IPS-NIHi7 (cell line): Measurements from ENCODE around the gene ST8SIA6.
A peak's percentile ranks its signal among the peaks of the same experiment; 100 is the strongest.
"Not testable (repeated sequence)": the region's sequence is repeated elsewhere in the genome, so short reads cannot be mapped to it uniquely, and the experiment has no call there.

Source experiments
- DNase-seq: peaks from one replicate; pipeline ENCODE4 v3.0.0; 2012; ENCODE audit warnings: mixed read lengths; ENCODE audit errors: extremely low spot score

ST8SIA6 gene

DNA sequence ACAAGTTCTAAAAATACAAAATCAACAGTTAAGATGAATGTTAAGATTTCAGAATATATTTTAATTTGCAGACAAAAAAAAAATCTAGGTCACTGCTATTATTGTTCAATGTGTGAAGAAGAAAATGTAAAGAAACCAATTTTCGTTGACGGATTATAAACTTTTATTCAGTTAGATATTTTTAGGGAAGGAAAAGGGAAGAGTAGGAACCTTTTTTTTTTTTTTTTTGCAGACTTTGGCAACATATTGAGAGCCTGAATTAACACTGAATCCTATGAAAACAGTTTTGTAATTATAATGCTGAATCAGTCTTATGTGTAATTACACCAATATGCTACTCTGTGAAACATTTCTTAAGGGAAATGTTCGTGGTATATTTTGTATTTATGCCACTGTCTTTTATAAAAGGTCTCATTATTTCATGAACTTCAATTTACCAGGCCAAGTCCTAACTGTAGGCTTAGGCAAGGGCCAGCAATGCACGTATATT is 106.3 kb downstream of the ST8SIA6 start:
- DNase-seq = no peak

DNA sequence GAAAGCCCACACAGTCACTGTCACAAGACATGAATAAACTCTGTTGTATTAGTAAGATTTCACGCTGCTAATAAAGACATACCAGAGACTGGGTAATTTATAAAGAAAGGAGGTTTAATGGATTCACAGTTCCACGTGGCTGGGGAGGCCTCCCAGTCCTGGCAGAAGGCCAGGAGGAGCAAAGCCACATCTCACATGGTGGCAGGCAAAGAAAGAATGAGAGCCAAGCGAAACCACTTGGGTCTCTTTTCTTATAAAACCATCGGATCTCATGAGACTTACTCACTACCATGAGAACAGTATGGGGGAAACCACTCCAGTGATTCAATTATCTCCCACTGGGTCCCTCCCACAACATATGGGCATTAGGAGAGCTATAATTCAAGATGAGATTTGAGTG is 110.2 kb downstream of the ST8SIA6 start:
- no peak for DNase-seq

DNA sequence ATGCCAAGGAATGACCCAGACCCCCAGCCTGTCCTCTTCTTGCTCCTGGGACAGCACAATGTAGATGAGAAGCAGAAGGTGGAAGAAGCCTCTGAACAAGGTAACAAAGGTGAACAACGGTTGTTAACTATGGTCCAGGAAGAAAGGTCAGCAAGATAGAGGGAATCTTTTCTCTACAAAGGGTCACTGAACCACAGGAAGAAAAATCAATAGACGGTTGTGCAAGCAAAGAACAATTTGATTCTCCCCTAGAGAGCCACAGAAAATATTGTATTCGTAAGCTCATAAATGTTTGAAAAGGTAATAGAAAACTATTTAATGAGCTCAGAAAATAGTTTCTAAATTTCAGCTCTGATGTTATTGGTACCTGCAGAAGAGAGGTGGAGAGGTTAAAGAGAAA is 111.3 kb downstream of the ST8SIA6 start:
- DNase-seq = no peak

DNA sequence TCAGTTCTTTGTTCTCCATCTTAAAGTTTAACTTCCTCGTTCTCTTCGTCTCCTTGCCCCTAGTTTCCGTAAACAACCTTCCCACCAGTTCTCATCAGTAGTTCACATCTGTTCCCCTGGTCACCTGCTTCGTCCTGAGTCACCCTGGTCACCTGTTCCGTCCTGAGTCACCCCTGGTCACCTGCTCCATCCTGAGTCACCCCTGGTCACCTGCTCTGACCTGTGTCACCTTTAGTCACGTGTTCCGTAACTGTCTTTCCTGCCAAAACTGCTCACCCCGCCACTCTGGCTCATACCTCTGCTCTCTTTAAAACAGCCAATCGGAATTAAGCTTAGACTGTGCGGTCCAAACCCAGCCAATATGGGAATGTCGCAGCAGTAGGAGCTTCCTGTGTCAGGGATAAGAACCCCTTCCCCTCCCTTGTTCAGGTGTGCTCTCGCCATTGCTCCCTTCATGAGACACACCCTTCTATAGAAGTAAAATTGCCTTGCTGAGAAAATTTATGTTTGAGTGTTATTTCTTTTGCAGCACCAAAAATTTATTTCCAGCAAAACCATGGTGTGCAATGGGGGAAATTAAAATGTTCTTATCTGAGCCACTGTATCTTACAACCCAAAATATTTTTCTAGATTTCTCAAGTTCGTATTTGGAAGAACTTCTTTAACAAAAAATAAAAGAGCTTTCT is 114.1 kb downstream of the ST8SIA6 start:
- DNase-seq = no peak

DNA sequence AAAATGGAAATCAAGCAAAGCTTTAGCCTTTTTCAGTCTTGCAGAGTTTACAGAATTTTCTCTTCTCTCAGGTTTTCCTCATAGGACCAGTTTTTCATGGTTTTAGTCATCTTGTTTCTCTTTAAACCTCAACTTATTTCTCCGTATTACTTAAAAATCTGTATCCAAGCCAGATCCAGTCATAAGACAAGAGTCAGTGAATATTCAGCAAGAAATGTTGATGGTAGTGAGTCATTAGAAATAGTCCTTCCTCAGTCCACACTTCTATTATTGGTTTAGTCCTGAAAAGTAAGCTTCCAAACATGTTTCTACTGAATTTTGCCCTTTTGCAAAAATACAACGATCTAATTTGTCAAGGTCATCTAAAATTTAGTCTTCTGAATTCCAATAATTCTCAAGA is 119.3 kb downstream of the ST8SIA6 start:
- no peak for DNase-seq

DNA sequence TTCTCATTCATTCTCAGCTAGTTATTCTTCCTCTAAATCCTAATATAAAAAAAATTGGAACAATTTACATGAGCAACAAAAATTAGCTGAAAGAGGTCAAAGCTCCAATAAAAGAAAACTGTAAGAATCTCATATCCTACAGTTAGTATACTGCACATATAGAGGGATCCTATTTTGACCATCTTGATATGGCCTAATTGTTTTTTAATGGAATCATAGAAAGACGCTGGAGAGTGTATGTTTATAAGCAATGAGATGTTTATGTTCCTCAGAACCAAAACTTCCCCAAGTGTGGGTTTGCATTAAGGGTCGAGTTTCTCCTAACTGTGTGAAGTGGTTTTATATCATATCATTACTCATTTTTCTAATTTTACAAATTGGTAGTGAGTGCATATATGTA is 123.9 kb downstream of the ST8SIA6 start:
- no peak for DNase-seq

DNA sequence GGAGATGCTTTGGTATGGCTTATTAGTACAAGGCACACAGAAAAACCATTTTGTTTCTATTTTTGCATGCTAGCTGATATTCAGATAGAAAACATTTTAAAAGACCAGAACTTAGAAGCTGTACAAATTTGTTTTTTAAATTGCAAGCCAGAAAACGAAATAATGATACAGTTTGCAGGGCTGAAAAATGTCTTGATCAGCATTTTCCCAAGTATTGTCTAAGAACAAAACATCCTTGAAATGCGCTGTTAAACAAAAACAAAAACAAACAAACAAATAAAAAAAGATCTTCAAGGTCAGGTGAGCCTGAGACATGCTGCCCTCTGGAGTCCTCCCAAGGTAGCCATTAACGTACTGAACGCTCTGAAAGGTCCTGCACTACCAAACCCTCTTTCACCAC is 128.0 kb downstream of the ST8SIA6 start:
- DNase-seq = no peak

DNA sequence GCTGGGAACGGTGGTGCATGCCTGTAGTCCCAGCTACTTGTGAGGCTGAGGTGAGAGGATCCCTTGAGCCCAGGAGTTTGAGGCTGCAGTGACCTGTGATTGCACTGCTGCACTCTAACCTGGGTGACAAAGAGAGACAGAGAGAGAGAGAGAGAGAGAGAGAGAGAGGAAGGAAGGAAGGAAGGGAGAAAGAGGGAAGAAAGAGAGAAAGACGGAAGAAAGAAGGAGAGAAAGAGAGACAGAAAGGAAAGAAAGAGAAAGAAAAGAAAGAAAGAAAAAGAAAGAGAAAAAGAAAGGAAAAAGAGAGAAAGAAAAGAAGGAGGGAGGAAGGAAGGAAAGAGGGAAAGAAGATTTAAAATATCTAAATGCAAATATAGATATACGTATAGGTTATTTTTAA is 132.4 kb downstream of the ST8SIA6 start:
- not testable (repeated sequence) for DNase-seq

DNA sequence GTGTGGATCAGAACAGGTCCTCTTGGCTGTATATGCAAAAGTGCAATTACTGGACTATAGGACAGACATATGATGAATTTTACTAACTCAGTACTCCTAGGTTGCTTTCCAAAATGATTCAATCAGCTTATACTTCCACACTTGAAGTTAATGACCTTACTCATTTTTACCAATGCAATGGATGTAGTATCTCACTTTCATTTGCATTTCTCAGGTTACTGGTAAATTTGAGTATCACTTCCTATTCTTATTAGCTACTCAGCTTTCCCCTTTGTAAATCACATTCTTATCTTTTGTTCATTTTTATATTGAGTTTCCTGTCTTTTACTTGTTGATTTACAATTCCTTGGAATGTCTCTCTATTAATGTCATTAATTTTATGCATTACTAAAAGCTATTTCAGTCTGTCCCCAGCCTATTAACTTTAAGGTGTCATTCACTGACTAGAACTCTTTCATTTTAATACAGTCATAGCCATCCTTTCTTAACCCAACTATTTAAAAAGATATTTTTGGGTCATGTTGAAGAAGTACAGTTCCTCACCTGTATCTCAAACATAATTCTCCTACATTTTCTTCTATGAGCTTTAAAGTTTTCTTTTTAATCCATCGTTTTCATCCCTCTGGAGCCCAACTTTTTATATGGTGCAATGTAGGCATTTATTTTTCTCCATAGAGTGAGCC is 137.8 kb downstream of the ST8SIA6 start:
- no peak for DNase-seq

DNA sequence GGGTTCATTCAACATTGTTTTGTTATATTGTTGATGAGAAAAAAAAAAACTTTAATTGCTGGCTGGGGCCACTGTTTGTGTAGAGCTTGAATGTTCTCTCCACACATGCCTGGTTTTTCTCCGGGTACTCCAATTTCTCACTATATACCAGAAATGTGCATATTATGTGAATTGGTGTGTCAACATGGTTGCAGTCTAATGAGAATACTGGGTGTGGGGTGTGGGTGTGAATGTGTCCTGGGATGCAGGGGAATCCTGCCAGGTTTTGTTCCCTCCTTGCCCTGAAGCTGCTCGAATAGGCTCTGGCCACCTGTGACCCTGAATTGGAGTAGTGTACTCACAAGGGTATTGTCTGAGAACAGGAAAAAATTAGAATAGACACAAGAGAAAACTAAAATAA is 145.0 kb downstream of the ST8SIA6 start:
- DNase-seq = no peak

DNA sequence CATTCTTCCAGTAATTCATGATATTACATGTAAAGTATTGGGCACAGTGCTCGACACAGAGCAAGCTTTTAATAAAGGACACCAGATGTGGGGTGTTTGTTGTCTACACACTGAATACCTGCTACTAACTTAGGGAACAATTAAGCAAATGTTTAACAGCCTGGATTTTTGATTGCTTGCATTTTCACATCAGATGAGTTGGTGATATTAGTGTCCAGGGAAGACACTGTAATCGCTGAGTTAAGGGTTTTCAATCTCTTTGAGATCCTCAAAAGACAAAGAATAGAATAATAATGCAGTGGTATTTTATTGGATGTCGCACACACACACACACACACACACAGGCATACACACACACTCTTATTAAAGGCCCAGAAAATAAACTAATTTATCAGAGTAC is 147.3 kb downstream of the ST8SIA6 start:
- no peak for DNase-seq

DNA sequence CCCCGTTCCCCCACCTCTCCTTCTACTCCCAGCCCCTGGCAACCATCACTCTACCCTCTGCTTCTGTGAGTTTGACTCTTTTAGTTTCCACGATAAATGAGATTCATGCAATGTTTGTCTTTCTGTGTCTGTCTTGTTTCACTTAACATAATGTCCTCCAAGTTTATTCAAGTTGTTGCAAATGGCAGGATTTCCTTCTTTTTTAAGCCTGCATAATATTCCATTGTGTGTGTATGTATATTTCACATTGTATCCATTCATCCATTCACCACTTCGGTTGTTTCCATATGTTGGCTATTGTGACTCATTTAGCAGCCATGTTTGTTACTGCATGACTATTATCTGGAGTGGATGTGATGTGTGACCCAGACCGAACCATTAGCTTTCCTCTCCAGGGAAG is 162.0 kb downstream of the ST8SIA6 start:
- DNase-seq = no peak

DNA sequence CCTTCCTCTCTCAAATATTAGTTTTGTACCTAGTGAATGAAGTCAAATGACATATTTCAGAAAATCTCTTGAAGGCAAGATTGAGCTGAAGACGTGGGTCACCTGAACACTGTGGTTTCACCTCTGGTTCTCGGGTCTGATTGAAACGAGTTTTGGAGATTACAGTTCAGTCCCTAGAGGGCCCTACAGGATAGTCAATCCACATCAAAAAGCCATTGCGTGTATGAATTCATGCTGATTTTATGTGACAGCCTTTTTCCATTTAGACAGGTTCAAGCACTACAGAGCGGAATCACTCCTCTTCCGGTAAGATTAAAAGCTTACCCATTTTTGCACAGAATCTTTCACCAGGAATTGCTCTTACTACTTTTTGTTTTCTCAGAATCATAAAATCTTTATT is 164.2 kb downstream of the ST8SIA6 start:
- DNase-seq = peak; percentile 33

DNA sequence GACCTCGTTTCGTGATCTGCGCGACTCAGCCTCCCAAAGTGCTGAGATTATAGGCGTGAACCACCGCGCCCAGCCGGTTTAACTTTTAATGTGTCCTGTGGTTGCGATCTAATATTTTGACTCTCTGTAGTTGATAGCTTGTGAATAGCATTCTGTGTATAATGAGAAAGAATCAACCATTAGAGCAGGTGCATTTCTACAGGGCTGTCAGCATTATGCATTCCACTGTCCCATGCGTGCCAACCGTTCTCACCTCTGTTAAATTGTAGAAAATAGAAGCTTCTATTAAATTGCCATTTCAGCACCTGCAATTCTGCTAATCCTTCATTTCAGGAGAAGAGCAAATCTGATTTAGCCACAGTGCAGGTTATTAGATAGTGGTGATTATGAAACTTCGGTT is 164.6 kb downstream of the ST8SIA6 start:
- no peak for DNase-seq

DNA sequence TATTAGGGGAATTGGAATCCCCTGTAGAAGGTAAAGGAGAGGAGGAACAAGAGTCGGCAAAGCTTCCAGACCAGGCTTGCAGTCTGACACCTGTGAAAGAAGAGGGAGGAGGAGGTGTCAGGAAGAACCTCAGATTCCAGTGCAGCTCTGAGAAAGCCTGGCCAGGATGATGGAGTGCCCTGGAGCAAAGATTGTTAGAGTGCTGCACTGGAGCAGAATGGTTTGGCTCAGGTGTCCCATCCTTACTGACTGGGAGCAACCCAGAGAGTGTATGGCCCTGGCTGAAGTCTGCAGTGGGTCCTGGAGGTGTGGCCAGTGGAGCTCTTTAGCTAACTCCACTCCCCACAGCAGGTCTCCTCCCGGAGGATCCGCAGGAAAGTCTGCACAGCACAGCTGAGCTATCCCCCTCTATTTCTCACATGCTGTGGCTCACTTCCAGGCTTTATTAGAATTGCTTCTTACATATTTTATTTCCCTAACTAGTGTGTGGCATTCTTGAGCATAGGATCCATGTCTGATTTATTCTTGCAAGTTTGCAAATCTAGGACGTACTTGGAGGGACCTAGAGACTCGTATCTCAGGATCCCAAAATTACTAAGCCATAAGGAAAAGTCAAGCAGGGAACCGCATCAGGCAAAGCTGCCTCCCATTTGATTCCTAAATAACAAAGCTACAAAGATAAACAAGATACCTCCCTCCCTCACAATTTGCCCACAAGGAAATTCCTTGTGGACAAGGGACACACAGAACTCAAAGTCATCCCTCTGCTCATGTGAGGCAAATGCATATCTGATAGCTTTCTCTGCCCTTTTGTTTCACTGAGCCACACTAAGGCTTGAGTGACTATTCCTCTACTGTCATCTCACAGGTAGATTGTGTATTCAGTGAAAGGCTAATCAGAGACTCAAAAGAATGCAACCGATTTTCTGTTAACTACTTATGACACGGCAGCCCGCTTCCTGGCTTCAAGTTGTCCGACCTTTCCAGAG is 167.5 kb downstream of the ST8SIA6 start:
- DNase-seq = peak; percentile 12

DNA sequence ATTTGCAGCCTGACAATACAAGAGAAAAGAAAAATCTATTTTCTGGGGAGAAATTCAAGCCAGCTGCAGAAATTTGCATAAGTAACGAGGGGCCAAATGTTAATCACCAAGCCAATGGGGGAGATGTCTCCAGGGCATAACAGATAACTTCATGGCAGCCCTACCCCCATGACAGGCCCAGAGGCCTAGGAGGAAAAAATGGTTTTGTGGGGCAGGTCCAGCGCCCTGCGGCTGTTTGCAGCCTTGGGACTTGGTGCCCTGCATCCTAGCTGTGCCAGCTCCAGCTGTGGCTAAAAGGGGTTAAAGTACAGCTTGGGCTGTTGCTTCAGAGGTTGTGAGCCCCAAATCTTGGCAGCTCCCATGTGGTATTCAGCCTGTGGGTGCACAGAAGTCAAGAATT is 172.1 kb downstream of the ST8SIA6 start:
- no peak for DNase-seq

DNA sequence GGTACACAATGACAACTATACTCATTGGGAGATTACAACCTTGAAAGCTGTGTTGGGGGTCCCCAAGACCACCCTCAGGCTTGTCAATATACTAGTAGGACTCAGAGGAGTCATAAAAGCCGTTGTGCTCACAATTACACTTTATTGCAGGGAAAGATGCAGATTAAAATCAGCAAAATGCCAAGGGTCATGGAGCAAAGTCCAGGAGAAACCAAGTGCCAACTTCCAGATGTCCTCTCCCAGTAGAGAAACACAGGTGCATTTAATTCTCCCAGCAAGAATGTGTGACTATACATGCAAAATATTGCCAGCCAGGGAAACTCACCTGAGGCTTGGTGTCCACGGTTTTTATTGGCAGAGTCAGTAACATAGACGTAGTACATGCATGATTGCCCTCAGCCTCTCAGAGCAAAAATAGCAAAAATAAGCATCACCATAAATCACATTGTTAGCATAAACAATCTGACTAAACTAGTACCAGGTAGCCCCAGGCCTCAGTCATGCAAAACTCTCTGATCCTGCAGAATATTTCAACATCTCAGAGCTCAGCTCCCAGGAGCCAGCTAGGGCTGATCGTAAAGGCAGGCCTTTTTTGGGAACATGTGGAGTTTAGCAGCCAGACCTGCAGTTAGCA is 175.7 kb downstream of the ST8SIA6 start:
- DNase-seq = no peak

DNA sequence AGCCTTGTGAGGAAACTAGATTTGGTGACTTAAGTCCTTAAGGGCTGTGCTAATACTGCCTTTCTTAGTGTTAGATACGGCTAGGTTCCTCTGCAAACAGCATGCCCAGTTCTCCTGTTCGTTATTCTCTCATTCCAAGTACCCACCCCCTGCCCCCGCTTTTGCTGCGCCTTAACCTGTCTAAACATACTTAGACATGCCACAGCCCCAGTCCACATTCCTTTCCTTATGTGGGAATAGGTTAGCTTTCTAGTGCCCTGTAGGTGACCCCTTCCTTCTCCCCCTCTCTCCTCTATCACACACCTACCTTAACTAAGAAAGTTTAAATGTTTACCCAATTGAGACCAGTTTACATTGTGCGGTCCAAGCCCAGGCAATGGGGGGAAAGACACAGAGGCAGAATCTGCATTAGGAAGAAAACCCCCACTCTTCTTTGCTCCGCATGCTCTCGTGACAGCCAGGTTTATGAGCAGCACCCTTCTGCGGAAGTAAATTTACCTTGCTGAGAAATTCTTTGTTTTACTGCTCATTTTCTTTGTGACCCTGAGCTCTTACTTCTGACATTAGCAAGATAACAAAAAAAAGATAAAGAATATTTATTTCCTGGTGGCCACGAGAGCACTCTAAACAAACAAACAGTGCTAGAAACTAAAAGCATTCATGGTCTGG is 177.5 kb downstream of the ST8SIA6 start:
- DNase-seq = no peak

DNA sequence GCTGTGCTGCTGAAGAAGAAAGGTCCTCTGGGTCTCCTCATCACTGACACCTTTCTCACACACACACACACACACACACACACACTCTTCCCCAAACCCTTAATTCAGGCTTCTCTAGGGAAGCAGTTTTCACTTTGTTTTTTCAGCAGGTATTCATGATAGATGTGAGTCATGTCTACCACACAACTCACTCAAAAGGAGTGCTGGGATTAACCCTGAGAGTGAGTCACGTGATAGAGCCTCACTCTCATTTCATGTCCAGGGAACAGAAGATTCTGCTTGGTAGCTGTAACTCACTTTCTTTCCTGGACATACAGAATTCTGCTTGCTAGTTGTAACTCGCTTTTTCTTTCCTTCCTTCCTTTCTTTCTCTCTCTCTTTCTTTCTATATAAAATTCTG is 181.0 kb downstream of the ST8SIA6 start:
- DNase-seq = no peak

DNA sequence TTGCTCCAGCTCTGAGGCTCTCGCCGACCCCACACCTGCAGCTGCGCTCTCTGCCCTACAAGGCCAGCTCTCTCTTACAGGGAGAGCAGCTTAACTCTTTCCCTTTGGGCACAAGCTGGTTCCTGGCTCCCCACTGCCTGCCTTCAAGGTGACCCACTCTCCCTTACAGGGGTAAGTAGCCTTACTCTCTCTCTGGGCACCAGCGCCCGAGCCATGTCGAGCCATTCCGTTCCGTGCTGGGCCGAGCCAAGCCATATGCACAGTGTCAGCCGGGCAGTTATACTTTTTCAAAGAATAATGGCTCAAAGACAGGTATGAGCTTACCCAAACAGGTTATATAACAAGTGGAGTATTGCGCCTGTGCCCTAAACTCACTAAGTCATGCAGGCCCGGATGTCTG is 181.7 kb downstream of the ST8SIA6 start:
- no peak for DNase-seq
